ENCODE results near the gene TANK. TPM values are rescaled to one million over a fixed set of nuclear protein-coding genes. Genes with fewer than 3 reads are reported as not detected.

Gene TANK
- total and polyA plus RNA-seq, 2 donors (not counting 1 experiment from before 2014, with no cell fraction given), result 96.4 to 104 TPM

DNA sequence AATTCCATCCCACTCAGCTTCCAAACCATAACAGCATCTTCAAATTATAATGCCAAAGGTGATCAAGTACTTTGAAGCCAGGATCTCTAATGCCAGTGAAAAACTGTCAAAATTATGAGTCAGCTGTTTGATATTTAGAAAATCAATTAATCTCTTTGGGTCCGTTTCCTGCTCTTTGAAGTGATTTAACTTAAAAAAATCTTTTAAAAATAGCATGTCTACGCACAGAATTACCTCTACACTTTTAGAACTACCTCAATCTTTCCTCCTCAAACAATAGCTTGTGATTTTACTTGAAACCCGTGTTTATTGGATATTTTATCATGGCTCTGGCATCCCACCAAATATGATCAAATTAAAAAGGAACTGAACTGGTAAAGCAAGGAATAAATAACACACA, 31.3 kb upstream of the TANK start:
- DNase-seq (ENCODE audit: low read depth in 2 of 2), result peak in 1 of 2 donors; percentile 51
- TF ChIP-seq, protein P1, sequence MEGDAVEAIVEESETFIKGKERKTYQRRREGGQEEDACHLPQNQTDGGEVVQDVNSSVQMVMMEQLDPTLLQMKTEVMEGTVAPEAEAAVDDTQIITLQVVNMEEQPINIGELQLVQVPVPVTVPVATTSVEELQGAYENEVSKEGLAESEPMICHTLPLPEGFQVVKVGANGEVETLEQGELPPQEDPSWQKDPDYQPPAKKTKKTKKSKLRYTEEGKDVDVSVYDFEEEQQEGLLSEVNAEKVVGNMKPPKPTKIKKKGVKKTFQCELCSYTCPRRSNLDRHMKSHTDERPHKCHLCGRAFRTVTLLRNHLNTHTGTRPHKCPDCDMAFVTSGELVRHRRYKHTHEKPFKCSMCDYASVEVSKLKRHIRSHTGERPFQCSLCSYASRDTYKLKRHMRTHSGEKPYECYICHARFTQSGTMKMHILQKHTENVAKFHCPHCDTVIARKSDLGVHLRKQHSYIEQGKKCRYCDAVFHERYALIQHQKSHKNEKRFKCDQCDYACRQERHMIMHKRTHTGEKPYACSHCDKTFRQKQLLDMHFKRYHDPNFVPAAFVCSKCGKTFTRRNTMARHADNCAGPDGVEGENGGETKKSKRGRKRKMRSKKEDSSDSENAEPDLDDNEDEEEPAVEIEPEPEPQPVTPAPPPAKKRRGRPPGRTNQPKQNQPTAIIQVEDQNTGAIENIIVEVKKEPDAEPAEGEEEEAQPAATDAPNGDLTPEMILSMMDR (conservative IDR thresholded peaks at IDR 0.05 in 1 of 2, IDR thresholded peaks at IDR 0.05 in 1 of 2; ENCODE audit: low read depth in 1 of 2, low read length in 2 of 2), result no peak
- Histone ChIP-seq H3K27ac (ENCODE audit: insufficient read depth, low read length) (no peak overlapping the region), H3K9ac (ENCODE audit: insufficient read depth, low read length) (no peak overlapping the region), H3K79me2 (ENCODE audit: control insufficient read depth, insufficient read depth, low read length) (no peaks in the 10 kb centered on the region), H3K27me3 (ENCODE audit: control insufficient read depth, insufficient read depth, low read length) (no peaks in the 10 kb centered on the region), H3K9me3 (ENCODE audit: control insufficient read depth, insufficient read depth, low read depth, low read length) (no peaks in the 10 kb centered on the region), H4K20me1 (ENCODE audit: control insufficient read depth, extremely low read depth, insufficient read depth, low read length) (no peaks in the 10 kb centered on the region), H3K36me3 (ENCODE audit: control insufficient read depth, insufficient read depth, low read length) (no peaks in the 10 kb centered on the region), H3K4me2 (ENCODE audit: extremely low read depth, insufficient read depth, low read length) (no peak overlapping the region), H3K4me3 (replicated peaks in 1 of 4; ENCODE audit: control extremely low read depth in 1 of 4, insufficient read depth in 1 of 4, low read depth in 3 of 4, low read length in 4 of 4) (no peak overlapping the region), H2AFZ (ENCODE audit: low read length) (no peak overlapping the region), H3K4me1 (ENCODE audit: control insufficient read depth, extremely low read depth, insufficient read depth, low read length) (peaks cover 2% of the 10 kb centered on the region)

DNA sequence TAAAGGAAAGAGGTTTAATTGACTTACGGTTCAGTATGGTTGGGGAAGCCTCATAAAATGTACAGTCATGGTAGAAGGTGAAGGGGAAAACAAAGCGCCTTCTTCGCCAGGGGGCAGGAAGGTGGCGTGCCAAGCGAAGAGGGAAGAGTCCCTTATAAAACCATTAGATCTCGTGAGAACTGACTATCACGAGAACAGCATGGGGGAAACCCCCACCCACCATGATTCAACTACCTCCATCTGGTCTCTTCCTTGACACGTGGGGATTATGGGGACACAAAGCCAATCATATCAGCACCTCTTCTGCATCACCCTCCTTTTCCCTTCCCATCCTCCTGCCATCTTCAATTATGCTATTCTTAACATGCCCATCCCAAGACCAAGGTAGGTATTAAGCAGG, 29.9 kb upstream of the TANK start:
- DNase-seq (ENCODE audit: low read depth in 2 of 2), result no peak
- Histone ChIP-seq H3K9ac (ENCODE audit: insufficient read depth, low read length) (no peak overlapping the region), H3K4me1 (ENCODE audit: control insufficient read depth, extremely low read depth, insufficient read depth, low read length) (no peaks in the 10 kb centered on the region), H3K27me3 (ENCODE audit: control insufficient read depth, insufficient read depth, low read length) (no peaks in the 10 kb centered on the region), H3K9me3 (ENCODE audit: control insufficient read depth, insufficient read depth, low read depth, low read length) (no peaks in the 10 kb centered on the region), H3K4me3 (replicated peaks in 1 of 4; ENCODE audit: control extremely low read depth in 1 of 4, insufficient read depth in 1 of 4, low read depth in 3 of 4, low read length in 4 of 4) (no peak overlapping the region), H4K20me1 (ENCODE audit: control insufficient read depth, extremely low read depth, insufficient read depth, low read length) (no peaks in the 10 kb centered on the region), H3K27ac (ENCODE audit: insufficient read depth, low read length) (no peak overlapping the region), H3K36me3 (ENCODE audit: control insufficient read depth, insufficient read depth, low read length) (no peaks in the 10 kb centered on the region), H2AFZ (ENCODE audit: low read length) (no peak overlapping the region), H3K4me2 (ENCODE audit: extremely low read depth, insufficient read depth, low read length) (no peak overlapping the region), H3K79me2 (ENCODE audit: control insufficient read depth, insufficient read depth, low read length) (no peaks in the 10 kb centered on the region)
- TF ChIP-seq, protein P1 (conservative IDR thresholded peaks at IDR 0.05 in 1 of 2, IDR thresholded peaks at IDR 0.05 in 1 of 2; ENCODE audit: low read depth in 1 of 2, low read length in 2 of 2), result no peak
- TF ChIP-seq EZH2 (IDR thresholded peaks at IDR 0.05; ENCODE audit: low read length, missing control alignments), result no peak

DNA sequence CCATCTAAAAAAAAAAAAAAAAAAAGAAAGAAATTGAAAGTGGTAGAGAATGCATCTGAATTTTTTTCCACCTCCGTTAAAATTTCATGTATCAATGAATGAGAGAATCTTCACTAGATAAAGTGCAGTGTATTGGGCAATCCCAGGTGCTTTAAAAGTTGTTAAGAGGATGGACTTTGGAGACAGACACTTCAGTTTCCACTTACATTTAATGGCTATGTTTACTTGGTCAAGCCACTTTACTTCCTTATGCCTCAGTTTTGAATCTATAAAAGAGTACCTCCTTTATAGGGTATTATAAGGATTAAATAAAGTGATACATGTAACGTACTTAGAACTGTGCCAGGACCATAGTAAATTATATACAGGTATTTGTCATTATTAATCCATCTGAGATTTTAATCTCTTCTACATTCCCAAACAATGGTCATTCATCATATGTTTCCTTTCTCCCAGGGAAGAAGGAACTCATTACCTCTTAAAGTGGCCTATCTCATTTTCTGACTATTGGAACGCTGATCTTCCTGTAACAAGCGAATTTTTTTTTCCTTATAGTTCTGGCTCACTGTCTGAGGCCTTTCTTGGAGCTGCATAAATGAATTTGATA, 29.1 kb upstream of the TANK start:
- no peak for TF ChIP-seq EZH2 (IDR thresholded peaks at IDR 0.05; ENCODE audit: low read length, missing control alignments)
- TF ChIP-seq, protein P1 (conservative IDR thresholded peaks at IDR 0.05 in 1 of 2, IDR thresholded peaks at IDR 0.05 in 1 of 2; ENCODE audit: low read depth in 1 of 2, low read length in 2 of 2), result no peak
- H3K4me2 ChIP-seq (ENCODE audit: extremely low read depth, insufficient read depth, low read length), result no peak overlapping the region
- no peaks in the 10 kb centered on the region for H3K4me1 ChIP-seq (ENCODE audit: control insufficient read depth, extremely low read depth, insufficient read depth, low read length)
- H3K9me3 ChIP-seq (ENCODE audit: control insufficient read depth, insufficient read depth, low read depth, low read length), result no peaks in the 10 kb centered on the region
- no peaks in the 10 kb centered on the region for H3K27me3 ChIP-seq (ENCODE audit: control insufficient read depth, insufficient read depth, low read length)
- H2AFZ ChIP-seq (ENCODE audit: low read length), result no peak overlapping the region
- H3K36me3 ChIP-seq (ENCODE audit: control insufficient read depth, insufficient read depth, low read length), result no peaks in the 10 kb centered on the region
- H3K79me2 ChIP-seq (ENCODE audit: control insufficient read depth, insufficient read depth, low read length), result no peaks in the 10 kb centered on the region
- H3K4me3 ChIP-seq (replicated peaks in 1 of 4; ENCODE audit: control extremely low read depth in 1 of 4, insufficient read depth in 1 of 4, low read depth in 3 of 4, low read length in 4 of 4), result no peak overlapping the region
- no peak for DNase-seq (ENCODE audit: low read depth in 2 of 2)
- H3K9ac ChIP-seq (ENCODE audit: insufficient read depth, low read length), result no peak overlapping the region
- H4K20me1 ChIP-seq (ENCODE audit: control insufficient read depth, extremely low read depth, insufficient read depth, low read length), result no peaks in the 10 kb centered on the region
- H3K27ac ChIP-seq (ENCODE audit: insufficient read depth, low read length), result no peak overlapping the region

Data from fibroblast of lung (primary cell).